ENCODE data around the gene LRRN4CL.
"Not testable (repeated sequence)": the region's sequence is repeated elsewhere in the genome, so short reads cannot be mapped to it uniquely, and the experiment has no call there.

LRRN4CL gene

DNA sequence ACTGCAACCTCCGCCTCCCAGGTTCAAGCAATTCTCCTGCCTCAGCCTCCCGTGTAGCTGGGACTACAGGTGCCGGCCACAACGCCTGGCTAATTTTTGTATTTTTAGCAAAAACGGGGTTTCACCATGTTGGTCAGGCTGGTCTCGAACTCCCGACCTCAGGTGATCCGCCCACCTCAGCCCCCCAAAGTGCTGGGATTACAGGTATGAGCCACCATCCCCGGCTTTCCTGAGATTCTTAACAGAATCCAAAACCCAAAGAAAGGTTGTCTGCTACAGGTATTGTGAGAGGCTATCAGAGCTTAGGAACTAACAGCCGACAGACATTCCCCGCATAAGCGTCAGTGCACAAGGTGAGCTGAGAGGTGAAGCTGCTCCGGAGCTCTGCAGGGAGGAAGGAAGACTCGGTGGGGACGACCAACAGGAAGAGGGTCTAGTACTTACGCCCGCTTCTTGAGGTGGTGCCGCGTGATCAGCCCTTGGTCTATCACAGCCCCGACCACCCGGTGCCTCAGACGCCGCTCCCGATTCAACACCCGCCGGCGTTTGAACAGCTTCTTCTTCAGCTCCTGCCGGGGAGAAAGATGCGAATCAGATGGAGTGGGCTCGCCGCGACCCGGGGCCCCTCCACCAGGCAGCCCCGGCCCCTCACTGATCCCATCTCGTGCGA is 24.8 kb downstream of the LRRN4CL start:
- Histone ChIP-seq H3K36me3 (ENCODE audit: control insufficient read depth, insufficient read depth, low read length) (peaks cover 30% of the 10 kb centered on the region), H3K4me3 (ENCODE audit: low read depth, low read length) (peak overlapping the region; percentile 73)

DNA sequence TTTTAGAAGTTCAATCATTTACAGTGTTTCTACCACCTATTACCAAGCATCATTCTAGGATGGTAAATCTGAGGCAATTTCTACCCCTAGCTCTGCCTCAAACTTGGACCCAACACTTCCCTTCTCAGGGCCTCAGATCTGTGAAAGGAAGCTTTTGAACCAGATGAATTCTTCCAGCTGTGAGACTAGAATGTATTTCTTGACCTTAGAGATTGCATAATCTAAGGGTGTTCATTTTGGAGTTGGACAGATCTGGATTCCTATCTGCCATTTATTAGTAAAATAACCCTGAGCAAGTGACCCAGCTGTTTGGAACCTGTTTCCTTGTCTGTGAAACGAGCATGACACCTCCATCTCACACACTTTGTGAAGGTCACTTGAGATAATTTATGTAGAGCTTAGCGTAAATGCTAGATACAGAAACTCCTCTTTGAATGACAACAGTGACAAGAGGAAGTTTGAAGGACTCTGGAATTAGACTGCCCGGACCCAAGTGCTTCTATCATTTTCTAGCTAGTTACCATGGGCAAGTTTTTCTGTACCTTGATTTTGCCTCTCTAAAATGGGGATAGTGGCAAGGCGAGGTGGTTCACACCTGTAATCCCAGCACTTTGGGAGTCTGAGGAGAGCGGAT is 32.4 kb downstream of the LRRN4CL start:
- Histone ChIP-seq H3K9ac (ENCODE audit: low read depth, low read length) (no peak overlapping the region), H3K27me3 (ENCODE audit: control insufficient read depth, insufficient read depth, low read length) (no peaks in the 10 kb centered on the region), H3K36me3 (ENCODE audit: control insufficient read depth, insufficient read depth, low read length) (no peaks in the 10 kb centered on the region; the same call in none of the 2 replicates), H3K4me3 (ENCODE audit: low read depth, low read length) (no peak overlapping the region), H3K27ac (ENCODE audit: low read depth, low read length) (no peak overlapping the region), H3K4me1 (ENCODE audit: control insufficient read depth, insufficient read depth, low read length) (0 out of 2 replicates have a peak, but pooled peaks cover 4% of the 10 kb centered on the region), H3K9me3 (ENCODE audit: control insufficient read depth, insufficient read depth, low read length) (no peaks in the 10 kb centered on the region)

More for the DNA sequence above, 24.8 kb downstream of the LRRN4CL start:
- no peaks in the 10 kb centered on the region for H3K27me3 ChIP-seq (ENCODE audit: control insufficient read depth, insufficient read depth, low read length)
- H3K9ac ChIP-seq (ENCODE audit: low read depth, low read length) = peak overlapping the region; percentile 89
- peak overlapping the region; percentile 97 for H3K27ac ChIP-seq (ENCODE audit: low read depth, low read length)
- peaks cover 12% of the 10 kb centered on the region; the same call in 1 of the 2 replicates for H3K4me1 ChIP-seq (ENCODE audit: control insufficient read depth, insufficient read depth, low read length)
- no peaks in the 10 kb centered on the region for H3K9me3 ChIP-seq (ENCODE audit: control insufficient read depth, insufficient read depth, low read length)

DNA sequence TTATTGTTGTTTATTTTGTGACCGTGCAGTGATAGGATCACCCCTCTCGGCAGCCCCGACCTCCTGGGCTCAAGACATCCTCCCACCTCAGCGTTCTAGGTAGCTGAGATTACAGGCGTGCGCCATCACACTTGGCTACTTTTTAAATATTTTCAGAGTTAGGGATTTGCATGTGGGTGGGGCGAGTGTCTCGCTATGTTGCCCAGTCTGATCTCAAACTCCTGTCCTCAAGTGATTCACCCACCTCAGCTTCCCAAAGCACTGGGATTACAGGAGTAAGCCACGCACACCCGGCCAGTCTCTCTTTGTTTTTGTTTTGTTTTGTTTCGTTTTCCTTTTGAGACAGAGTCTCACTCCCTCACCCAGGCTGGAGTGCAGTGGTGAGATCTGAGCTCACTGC is 35.0 kb downstream of the LRRN4CL start:
- Histone ChIP-seq H3K4me3 (ENCODE audit: low read depth, low read length) (no peak overlapping the region), H3K4me1 (ENCODE audit: control insufficient read depth, insufficient read depth, low read length) (0 out of 2 replicates have a peak, but pooled peaks cover 4% of the 10 kb centered on the region), H3K9ac (ENCODE audit: low read depth, low read length) (no peak overlapping the region), H3K9me3 (ENCODE audit: control insufficient read depth, insufficient read depth, low read length) (no peaks in the 10 kb centered on the region), H3K27me3 (ENCODE audit: control insufficient read depth, insufficient read depth, low read length) (no peaks in the 10 kb centered on the region), H3K27ac (ENCODE audit: low read depth, low read length) (no peak overlapping the region), H3K36me3 (ENCODE audit: control insufficient read depth, insufficient read depth, low read length) (peaks cover 6% of the 10 kb centered on the region)

DNA sequence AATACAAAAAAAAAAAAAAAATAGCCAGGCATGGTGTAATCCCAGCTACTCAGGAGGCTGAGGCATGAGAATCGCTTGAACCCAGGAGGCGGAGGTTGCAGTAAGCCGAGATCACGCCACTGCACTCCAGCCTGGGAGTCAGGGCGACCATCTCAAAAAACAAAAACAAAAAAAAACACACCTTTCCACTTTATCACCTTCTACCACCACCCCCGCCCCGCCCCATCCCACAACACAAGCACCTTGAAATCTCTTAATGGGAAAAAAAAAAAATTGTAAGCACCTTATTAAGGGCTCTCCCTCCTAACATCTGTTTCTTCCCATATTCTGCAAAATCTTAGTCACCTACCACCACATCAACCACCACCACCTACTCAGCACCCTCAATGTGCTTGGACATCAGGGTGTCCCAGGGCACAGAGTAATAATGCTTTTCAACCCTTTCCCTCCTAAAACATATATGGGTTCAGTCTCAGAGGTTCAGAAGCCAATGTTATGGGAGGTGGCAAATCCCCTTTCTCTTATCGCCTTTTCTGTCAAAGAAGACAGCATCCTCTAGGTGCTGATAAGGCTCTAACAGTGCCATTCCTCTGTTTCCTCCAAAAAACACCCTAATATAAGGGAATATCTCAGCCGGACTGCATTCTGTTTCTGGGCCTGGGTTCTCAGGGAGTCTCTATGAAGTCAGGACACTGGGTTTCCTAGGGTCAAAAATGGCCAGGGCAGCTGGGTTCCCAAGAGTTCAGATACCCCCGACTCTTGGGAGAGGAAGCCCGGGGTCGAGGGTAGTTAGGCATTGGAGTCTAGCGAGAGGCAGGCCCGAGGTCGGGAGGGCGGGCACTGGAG is 36.9 kb downstream of the LRRN4CL start:
- Histone ChIP-seq H3K36me3 (ENCODE audit: control insufficient read depth, insufficient read depth, low read length) (peaks cover 23% of the 10 kb centered on the region), H3K9me3 (ENCODE audit: control insufficient read depth, insufficient read depth, low read length) (no peaks in the 10 kb centered on the region), H3K27ac (ENCODE audit: low read depth, low read length) (peak overlapping the region; percentile 89), H3K4me1 (ENCODE audit: control insufficient read depth, insufficient read depth, low read length) (0 out of 2 replicates have a peak, but pooled peaks cover 4% of the 10 kb centered on the region), H3K4me3 (ENCODE audit: low read depth, low read length) (peak overlapping the region; percentile 84), H3K27me3 (ENCODE audit: control insufficient read depth, insufficient read depth, low read length) (no peaks in the 10 kb centered on the region), H3K9ac (ENCODE audit: low read depth, low read length) (peak overlapping the region; percentile 70)

DNA sequence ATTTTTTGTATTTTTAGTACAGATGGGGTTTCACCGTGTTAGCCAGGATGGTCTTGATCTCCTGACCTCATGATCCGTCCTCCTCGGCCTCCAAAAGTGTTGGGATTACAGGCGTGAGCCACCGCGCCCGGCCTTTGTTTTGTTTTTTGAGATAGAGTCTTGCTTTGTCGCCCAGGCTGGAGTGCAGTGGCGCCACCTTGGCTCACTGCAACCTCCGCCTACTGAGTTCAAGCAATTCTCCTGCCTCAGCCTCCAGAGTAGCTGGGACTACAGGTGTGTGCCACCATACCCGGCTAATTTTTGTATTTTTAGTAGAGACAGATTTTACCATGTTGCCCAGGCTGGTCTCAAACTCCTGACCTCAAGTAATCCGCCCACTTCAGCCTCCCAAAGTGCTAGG is 39.0 kb downstream of the LRRN4CL start:
- not testable (repeated sequence) for H3K27ac ChIP-seq (ENCODE audit: low read depth, low read length); H3K4me3 ChIP-seq (ENCODE audit: low read depth, low read length); H3K27me3 ChIP-seq (ENCODE audit: control insufficient read depth, insufficient read depth, low read length); H3K9me3 ChIP-seq (ENCODE audit: control insufficient read depth, insufficient read depth, low read length); H3K4me1 ChIP-seq (ENCODE audit: control insufficient read depth, insufficient read depth, low read length); H3K9ac ChIP-seq (ENCODE audit: low read depth, low read length)
- peaks cover 23% of the 10 kb centered on the region for H3K36me3 ChIP-seq (ENCODE audit: control insufficient read depth, insufficient read depth, low read length)

DNA sequence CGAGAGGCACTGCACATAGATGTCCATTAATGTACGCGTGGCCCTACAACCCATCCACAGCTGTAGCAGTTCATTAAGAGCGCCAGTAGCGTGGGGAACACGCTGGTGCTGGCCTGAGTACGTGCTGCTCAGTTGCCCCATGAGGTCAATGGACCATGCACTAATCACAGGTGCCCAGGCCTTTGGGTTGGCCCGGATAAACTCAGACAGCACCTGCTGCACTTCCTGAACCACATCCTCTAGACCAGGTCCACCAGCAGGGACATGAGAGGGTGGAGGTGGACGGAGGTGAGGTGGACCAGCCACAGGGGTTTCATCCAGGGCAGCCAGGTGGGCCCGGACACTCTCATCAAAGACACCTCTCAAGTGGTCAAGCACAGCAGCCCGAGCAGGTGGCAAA is 39.8 kb downstream of the LRRN4CL start:
- peaks cover 28% of the 10 kb centered on the region for H3K36me3 ChIP-seq (ENCODE audit: control insufficient read depth, insufficient read depth, low read length)
- H3K4me3 ChIP-seq (ENCODE audit: low read depth, low read length) = no peak overlapping the region
- H3K27ac ChIP-seq (ENCODE audit: low read depth, low read length) = no peak overlapping the region
- no peaks in the 10 kb centered on the region for H3K27me3 ChIP-seq (ENCODE audit: control insufficient read depth, insufficient read depth, low read length)
- 0 out of 2 replicates have a peak, but pooled peaks cover 4% of the 10 kb centered on the region for H3K4me1 ChIP-seq (ENCODE audit: control insufficient read depth, insufficient read depth, low read length)
- no peak overlapping the region for H3K9ac ChIP-seq (ENCODE audit: low read depth, low read length)
- no peaks in the 10 kb centered on the region for H3K9me3 ChIP-seq (ENCODE audit: control insufficient read depth, insufficient read depth, low read length)

DNA sequence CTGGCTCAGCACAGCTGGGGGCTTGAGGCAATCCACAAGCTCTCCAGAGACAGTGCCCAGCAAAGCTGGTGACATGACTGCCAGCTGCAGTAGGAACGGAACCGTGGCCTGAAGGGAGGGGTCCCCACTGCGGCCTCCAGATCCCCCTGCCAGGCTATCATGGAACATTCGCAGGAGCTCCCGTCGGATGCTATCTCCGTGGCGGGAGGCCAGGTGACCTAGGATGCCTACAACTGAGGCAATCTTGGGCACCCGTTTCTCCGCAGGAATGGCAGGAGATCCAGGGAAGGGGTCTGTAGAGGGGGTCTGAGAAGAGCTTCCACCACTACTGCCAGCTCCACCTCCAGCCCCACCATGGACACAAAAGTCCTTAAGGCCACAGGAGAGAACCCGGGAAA is 40.4 kb downstream of the LRRN4CL start:
- Histone ChIP-seq H3K27me3 (ENCODE audit: control insufficient read depth, insufficient read depth, low read length) (no peaks in the 10 kb centered on the region), H3K4me1 (ENCODE audit: control insufficient read depth, insufficient read depth, low read length) (0 out of 2 replicates have a peak, but pooled peaks cover 4% of the 10 kb centered on the region), H3K27ac (ENCODE audit: low read depth, low read length) (no peak overlapping the region), H3K9me3 (ENCODE audit: control insufficient read depth, insufficient read depth, low read length) (no peaks in the 10 kb centered on the region), H3K36me3 (ENCODE audit: control insufficient read depth, insufficient read depth, low read length) (peaks cover 33% of the 10 kb centered on the region), H3K9ac (ENCODE audit: low read depth, low read length) (no peak overlapping the region), H3K4me3 (ENCODE audit: low read depth, low read length) (no peak overlapping the region)

DNA sequence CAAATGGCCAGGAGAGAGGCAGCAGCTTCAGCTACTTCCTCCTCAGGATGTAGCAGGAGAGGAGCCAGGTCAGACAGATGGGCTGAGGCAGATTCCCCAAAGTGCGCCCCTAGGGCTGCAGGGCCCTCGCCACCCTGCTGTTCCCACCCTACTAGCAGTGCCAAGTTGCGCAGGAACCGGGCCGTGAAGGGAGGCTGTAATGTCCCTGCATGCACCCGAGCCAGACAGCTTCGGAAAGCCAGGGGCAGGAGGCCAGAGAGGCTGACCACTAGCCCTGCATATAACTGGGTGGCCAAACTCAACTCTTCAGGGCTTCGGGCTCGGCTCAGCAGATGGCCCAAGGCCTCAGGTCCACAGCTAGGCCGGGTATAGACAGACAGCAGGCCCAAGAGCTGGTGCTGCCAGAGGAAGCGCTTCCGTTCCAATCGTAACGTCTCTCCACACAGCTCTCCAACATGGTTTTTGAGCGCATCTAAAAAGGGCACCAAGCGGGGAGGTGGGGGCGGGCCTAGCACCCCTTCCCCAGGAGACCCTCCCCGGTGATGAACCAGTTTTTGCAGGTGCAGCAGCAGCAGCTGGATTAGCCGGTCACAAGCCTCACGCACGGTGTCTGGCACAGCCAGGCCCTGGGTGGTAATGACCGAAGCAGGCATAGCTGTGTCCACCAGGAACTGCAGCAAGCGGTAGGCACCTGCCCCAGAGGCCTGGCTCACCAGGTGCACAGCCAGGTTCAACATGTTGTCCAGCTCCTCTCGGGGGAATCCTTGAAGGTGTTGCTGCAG is 41.0 kb downstream of the LRRN4CL start:
- no peak overlapping the region for H3K9ac ChIP-seq (ENCODE audit: low read depth, low read length)
- no peaks in the 10 kb centered on the region for H3K27me3 ChIP-seq (ENCODE audit: control insufficient read depth, insufficient read depth, low read length)
- no peak overlapping the region for H3K4me3 ChIP-seq (ENCODE audit: low read depth, low read length)
- peaks cover 37% of the 10 kb centered on the region for H3K36me3 ChIP-seq (ENCODE audit: control insufficient read depth, insufficient read depth, low read length)
- 0 out of 2 replicates have a peak, but pooled peaks cover 4% of the 10 kb centered on the region for H3K4me1 ChIP-seq (ENCODE audit: control insufficient read depth, insufficient read depth, low read length)
- no peaks in the 10 kb centered on the region for H3K9me3 ChIP-seq (ENCODE audit: control insufficient read depth, insufficient read depth, low read length)
- no peak overlapping the region for H3K27ac ChIP-seq (ENCODE audit: low read depth, low read length)

DNA sequence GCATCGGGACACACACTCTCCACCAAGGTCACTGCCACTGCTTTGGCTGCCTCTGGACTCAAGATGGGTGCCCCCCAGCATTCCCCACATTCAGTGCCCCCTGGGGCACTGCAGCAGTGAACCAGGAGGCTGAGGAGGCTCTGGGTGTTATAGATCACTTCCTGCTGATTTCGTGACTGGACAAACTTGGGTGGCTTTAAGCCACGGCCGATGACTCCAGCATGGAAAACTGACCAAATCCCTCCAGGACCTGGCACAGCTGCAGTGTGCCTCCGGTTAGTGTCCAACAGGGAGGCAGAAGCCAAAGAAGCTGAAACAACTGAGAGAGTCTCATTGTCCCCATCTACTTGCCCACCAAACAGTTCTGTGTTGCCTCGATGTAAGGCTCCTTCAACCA is 41.7 kb downstream of the LRRN4CL start:
- Histone ChIP-seq H3K9ac (ENCODE audit: low read depth, low read length) (no peak overlapping the region), H3K4me1 (ENCODE audit: control insufficient read depth, insufficient read depth, low read length) (0 out of 2 replicates have a peak, but pooled peaks cover 4% of the 10 kb centered on the region), H3K9me3 (ENCODE audit: control insufficient read depth, insufficient read depth, low read length) (no peaks in the 10 kb centered on the region), H3K27ac (ENCODE audit: low read depth, low read length) (no peak overlapping the region), H3K27me3 (ENCODE audit: control insufficient read depth, insufficient read depth, low read length) (no peaks in the 10 kb centered on the region), H3K36me3 (ENCODE audit: control insufficient read depth, insufficient read depth, low read length) (peaks cover 42% of the 10 kb centered on the region), H3K4me3 (ENCODE audit: low read depth, low read length) (no peak overlapping the region)

DNA sequence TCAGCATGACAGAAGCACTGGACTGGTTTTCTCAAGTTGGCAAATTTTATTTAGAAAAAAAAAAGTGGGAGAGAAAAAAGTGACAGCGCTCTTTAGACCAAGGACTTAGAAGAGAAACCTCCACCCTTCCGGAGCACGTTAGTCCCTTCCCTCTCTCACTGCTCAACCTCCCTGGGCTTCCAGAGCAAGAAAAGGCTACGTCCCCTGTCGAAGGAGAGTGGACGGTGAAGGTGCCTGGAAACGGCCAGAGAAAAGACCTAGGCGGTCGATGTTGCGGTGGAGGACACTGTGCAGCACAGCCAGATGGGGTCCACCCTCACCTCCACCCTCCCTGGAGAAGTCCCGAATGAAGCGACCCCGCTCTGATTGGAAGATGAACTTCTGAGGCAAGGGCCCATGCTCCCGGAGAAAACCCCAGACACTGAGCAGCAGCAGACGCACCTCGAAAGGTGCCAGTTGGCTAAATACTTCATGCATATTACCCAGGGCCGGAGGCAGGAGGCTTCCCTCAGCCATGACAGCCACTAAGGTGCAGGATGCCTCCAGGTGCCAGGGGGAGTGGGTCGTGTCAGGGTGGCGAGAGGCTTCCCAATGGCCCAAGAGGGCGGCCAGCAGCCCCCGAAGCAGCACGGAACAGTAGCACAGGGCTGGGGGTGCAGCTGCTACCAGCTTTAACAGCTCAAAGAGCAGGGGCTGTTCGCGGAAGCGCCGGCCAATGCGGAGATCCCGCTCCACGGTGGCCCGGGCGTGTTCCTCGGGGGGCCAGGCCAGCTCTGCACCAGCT is 42.3 kb downstream of the LRRN4CL start:
- H3K27me3 ChIP-seq (ENCODE audit: control insufficient read depth, insufficient read depth, low read length) = no peaks in the 10 kb centered on the region
- no peaks in the 10 kb centered on the region for H3K9me3 ChIP-seq (ENCODE audit: control insufficient read depth, insufficient read depth, low read length)
- no peak overlapping the region for H3K9ac ChIP-seq (ENCODE audit: low read depth, low read length)
- H3K27ac ChIP-seq (ENCODE audit: low read depth, low read length) = peak overlapping the region; percentile 52
- H3K4me1 ChIP-seq (ENCODE audit: control insufficient read depth, insufficient read depth, low read length) = no peaks in the 10 kb centered on the region
- peaks cover 44% of the 10 kb centered on the region for H3K36me3 ChIP-seq (ENCODE audit: control insufficient read depth, insufficient read depth, low read length)
- H3K4me3 ChIP-seq (ENCODE audit: low read depth, low read length) = peak overlapping the region; percentile 1; the same call in 1 of the 2 replicates
